Ovary (tissue), 9 donors: ENCODE results near the gene MRPS31. TPM values are rescaled to one million over a fixed set of nuclear protein-coding genes. Genes with fewer than 3 reads are reported as not detected.
"Not testable (repeated sequence)": the region's sequence is repeated elsewhere in the genome, so short reads cannot be mapped to it uniquely, and the experiment has no call there.

ENCODE experiments used
- DNase-seq, 5 donors: peaks; one replicate each; pipeline ENCODE4 v3.0.0-alpha.2; 2019 to 2020
- H3K27ac ChIP-seq, 2 donors: fragments of 200-600 bp; one replicate each; pipeline versions ENCODE4 v1.5.1 to v1.8.0; 2019 to 2022
- H3K27me3 ChIP-seq: fragments of 200-600 bp; one replicate; pipeline ENCODE4 v1.8.0; 2022
- H3K36me3 ChIP-seq: fragments of 200-600 bp; sonication (generic); one replicate; pipeline ENCODE4 v1.5.1; 2019
- H3K4me1 ChIP-seq: one replicate; pipeline ENCODE4 v1.8.1; 2013; ENCODE audit warnings: mild to moderate bottlenecking, moderate library complexity; ENCODE audit not compliant: insufficient read depth
- H3K4me3 ChIP-seq: fragments of 200-600 bp; sonication (generic); one replicate; pipeline ENCODE4 v1.5.1; 2017
- H3K9me3 ChIP-seq, 2 donors: fragments of 200-600 bp in 1 of 2; sonication (generic) in 1 of 2; one replicate each; pipeline versions ENCODE4 v1.5.1 to v1.8.1; 2013 to 2019; ENCODE audit warnings: mild to moderate bottlenecking in 1 of 2, moderate library complexity in 1 of 2
- CTCF ChIP-seq, 3 donors: fragments of 450-650 bp in 2 of 3; fragments of 200-600 bp in 1 of 3; IDR thresholded peaks; one replicate each; pipeline versions ENCODE4 v1.5.1 to v1.8.0; 2016 to 2022; ENCODE audit warnings: antibody characterized with exemption in 3 of 3, mild to moderate bottlenecking in 1 of 3
- EP300 ChIP-seq: sonication (generic); formaldehyde crosslinking; IDR thresholded peaks from one replicate; pipeline ENCODE4 v1.6.1; 2017; ENCODE audit warnings: antibody characterized with exemption
- POLR2A ChIP-seq: fragments of 450-650 bp; IDR thresholded peaks from one replicate; pipeline ENCODE4 v1.6.1; 2017; ENCODE audit warnings: antibody characterized with exemption, mild to moderate bottlenecking, moderate library complexity
- WGBS, 3 donors: extraction: QIAGEN DNeasy Blood & Tissue Kit in 1 of 3; methylation state at CpG; one replicate each; pipeline versions ENCODE4 v1.1.5 to v1.1.7; 2013 to 2017; 5-methylcytosine and 5-hydroxymethylcytosine counted together
- intact Hi-C, 4 donors: fragments of 100-400 bp; cut with DNase I; formaldehyde crosslinking; loops; one replicate each; pipeline versions ENCODE4 v1.11.0 to v1.15.1; 2022 to 2023
- polyA plus RNA-seq, 2 donors: library from polyadenylated mRNA; stranded (reverse); fragments of 200-250 nt in 1 of 2; fragments of 350-450 nt in 1 of 2; fragmentation: Illumina TruSeq in 1 of 2; extraction: RNeasy Lipid Tissue Mini Kit (QIAGEN cat#74804) in 1 of 2; gene quantifications; one replicate each; pipeline ENCODE4 v1.2.3, GENCODE V29; 2013 to 2014
- total RNA-seq, 7 donors: library from RNA; depleted of rRNA in 2 of 7; stranded (reverse); fragments of >200 nt in 2 of 7; fragmentation: NEBNext Ultra II Directional in 3 of 7; extraction: Animal tissue kit (Norgen Biotek cat#: 25700) in 3 of 7; gene quantifications; one replicate each; pipeline versions ENCODE4 v1.1.0 to v1.2.4, GENCODE V29; 2016 to 2023
- donor health status: DM: no; HTN: no; CAD: no; lungs with moderate emphysema.
- donor health status: DM: no; HTN: no; CAD: no.
- donor health status: Bipolar disorder and iron deficiency.
- donor health status: DM: yes; HTN: yes; CAD: no.
- donor health status: DM: no; HTN: no; CAD: no.
- donor health status: DM: yes; HTN: yes; CAD: no.

Gene MRPS31
- total and polyA plus RNA-seq, 9 donors = 17.2 to 27.1 (median 21.1) TPM

GRCh38 chr13:40755082-40755700, 15.8 kb downstream of the MRPS31 start:
- Histone ChIP-seq H3K36me3 (no peaks in the 10 kb centered on the region), H3K27ac (no peak overlapping the region), H3K4me1 (no peaks in the 10 kb centered on the region), H3K9me3 (no peaks in the 10 kb centered on the region), H3K27me3 (no peaks in the 10 kb centered on the region), H3K4me3 (no peak overlapping the region)
- TF ChIP-seq EP300 = no peak
- TF ChIP-seq CTCF (IDR thresholded peaks at IDR 0.05) = no peak
- TF ChIP-seq POLR2A = no peak
- DNase-seq = no peak
- intact Hi-C loops = no loop called here
- WGBS, 3 donors = 75 to 86% (median 76%) methylated on average over 7 of the region's 7 CpGs

- DNase-seq = no peak
- Histone ChIP-seq H3K4me1 (no peaks in the 10 kb centered on the region), H3K27me3 (no peaks in the 10 kb centered on the region), H3K9me3 (no peaks in the 10 kb centered on the region), H3K36me3 (no peaks in the 10 kb centered on the region), H3K4me3 (no peak overlapping the region), H3K27ac (no peak overlapping the region)
- intact Hi-C loops = no loop called here
- 76 to 80% (median 77%) methylated on average over 1 of the region's 1 CpG for WGBS, 3 donors
- TF ChIP-seq CTCF (IDR thresholded peaks at IDR 0.05) = no peak
- TF ChIP-seq EP300 = no peak
- no peak for TF ChIP-seq POLR2A
These were observed 21.7 kb downstream of the MRPS31 start for GRCh38 chr13:40749327-40749726.

GRCh38 chr13:40735232-40735548, 35.8 kb downstream of the MRPS31 start:
- H3K36me3 ChIP-seq, H3K4me3 ChIP-seq, H3K4me1 ChIP-seq, intact Hi-C loops, H3K27ac ChIP-seq, H3K9me3 ChIP-seq, H3K27me3 ChIP-seq, DNase-seq: not testable (repeated sequence)
- WGBS, 3 donors = 73 to 77% (median 76%) methylated on average over 9 to 11 of the region's 11 CpGs

GRCh38 chr13:40734536-40735231, 36.3 kb downstream of the MRPS31 start:
- H3K27me3 ChIP-seq, H3K27ac ChIP-seq, intact Hi-C loops, H3K4me3 ChIP-seq, DNase-seq, H3K9me3 ChIP-seq, H3K36me3 ChIP-seq, H3K4me1 ChIP-seq: not testable (repeated sequence)
- WGBS, 3 donors = 86 to 88% (median 88%) methylated on average over 24 of the region's 24 CpGs

- DNase-seq = no peak
- H3K4me3 ChIP-seq = no peak overlapping the region
- no peak overlapping the region for H3K27ac ChIP-seq
- H3K27me3 ChIP-seq = no peaks in the 10 kb centered on the region
- no peak for TF ChIP-seq EP300
- TF ChIP-seq POLR2A = no peak
- no peak for TF ChIP-seq CTCF (IDR thresholded peaks at IDR 0.05)
- WGBS, 3 donors = 90 to 94% (median 91%) methylated on average over 1 of the region's 1 CpG
- H3K4me1 ChIP-seq = no peaks in the 10 kb centered on the region
- intact Hi-C loops = no loop called here
- no peaks in the 10 kb centered on the region for H3K9me3 ChIP-seq
- H3K36me3 ChIP-seq = no peaks in the 10 kb centered on the region
These were observed 38.3 kb downstream of the MRPS31 start for GRCh38 chr13:40732658-40733057.
